K562 (cell line): Measurements from ENCODE around the gene NREP. TPM values are rescaled to one million over a fixed set of nuclear protein-coding genes. Genes with fewer than 3 reads are reported as not detected.

Source experiments
- ATAC-seq: fragments of 200-7000 bp; cut with Tn5 transposase; 3 replicates; pipeline ENCODE4 v1.9.1; 2020; ENCODE audit warnings: moderate library complexity
- BruUV-seq: library from RNA; stranded (reverse); fragments of 400-500 nt; replicated peaks from 2 replicates; lab custom pipeline; 2021; lab: Mats Ljungman, UMichigan
- CTCF ChIA-PET: fragments of 300-600 bp; formaldehyde crosslinking; extraction: SDS; loops from one replicate; lab custom pipeline; 2021; ENCODE audit warnings: low intra/inter-chr PET ratio; lab: Yijun Ruan, JAX
- POLR2A ChIA-PET: fragments of 300-600, 350-650 bp; sonication (Branson Sonifier 250); formaldehyde crosslinking; extraction: SDS; loops from one replicate; lab custom pipeline; 2021; ENCODE audit warnings: antibody characterized with exemption, inconsistent platforms; lab: Yijun Ruan, JAX
- DNase-seq, 4 experiments: peaks; one replicate each; pipeline versions ENCODE4 v3.0.0 to v3.0.0-alpha.2; 2011 to 2018; ENCODE audit warnings: low spot score in 3 of 4, mixed read lengths in 3 of 4; ENCODE audit errors: extremely low read depth in 1 of 4
- FAIRE-seq: peaks from 2 replicates; lab custom pipeline; 2011; peaks lifted over from hg19 to GRCh38; lab: Jason Lieb, UNC
- H2AFZ ChIP-seq: 2 replicates; pipeline ENCODE4 v1.6.0; 2011; ENCODE audit warnings: low read depth, low read length, control low read depth, inconsistent platforms
- H3K27ac ChIP-seq: fragments of 200-600 bp; 3 replicates; pipeline ENCODE4 v1.8.0; 2011; ENCODE audit warnings: low read depth, mild to moderate bottlenecking, control low read depth, inconsistent platforms, low read length, moderate library complexity, mixed read lengths; ENCODE audit errors: extremely low read depth
- H3K27me3 ChIP-seq, 2 experiments: fragments of 300-600 bp in 1 of 2; 2 replicates in 1 of 2; 3 replicates in 1 of 2; pipeline versions ENCODE4 v1.6.0 to v1.8.0; 2011; ENCODE audit warnings: inconsistent platforms in 2 of 2, low read length in 2 of 2, mild to moderate bottlenecking in 1 of 2, mixed read lengths in 1 of 2, moderate library complexity in 1 of 2; ENCODE audit not compliant: control insufficient read depth in 2 of 2, insufficient read depth in 2 of 2
- H3K36me3 ChIP-seq: fragments of 300-600 bp; 3 replicates; pipeline ENCODE4 v1.8.0; 2011; ENCODE audit warnings: mild to moderate bottlenecking, low read length, inconsistent platforms; ENCODE audit not compliant: control insufficient read depth, insufficient read depth
- H3K4me1 ChIP-seq, 2 experiments: fragments of 200-600 bp in 1 of 2; replicated peaks in 1 of 2; 2 replicates in 1 of 2; 3 replicates in 1 of 2; pipeline versions ENCODE4 v1.5.1 to v1.8.0; 2011; ENCODE audit warnings: inconsistent platforms in 2 of 2, low read length in 2 of 2, mild to moderate bottlenecking in 1 of 2, mixed read lengths in 1 of 2, moderate library complexity in 1 of 2; ENCODE audit not compliant: control insufficient read depth in 2 of 2, insufficient read depth in 2 of 2
- H3K4me2 ChIP-seq: 2 replicates; pipeline ENCODE4 v1.6.1; 2011; ENCODE audit warnings: low read length, control low read depth, inconsistent platforms, mixed read lengths; ENCODE audit not compliant: insufficient read depth
- H3K4me3 ChIP-seq: fragments of 200-600 bp; sonication (generic), shearing (Covaris generic); 2 replicates; pipeline ENCODE4 v1.5.1; 2016; ENCODE audit warnings: control low read depth, inconsistent platforms
- H3K79me2 ChIP-seq: fragments of 200-600 bp; 3 replicates; pipeline ENCODE4 v1.8.0; 2011; ENCODE audit warnings: low read length, inconsistent platforms; ENCODE audit not compliant: control insufficient read depth, insufficient read depth
- H3K9ac ChIP-seq, 2 experiments: 2 replicates each; pipeline versions ENCODE4 v1.6.0 to v1.6.1; 2011; ENCODE audit warnings: low read depth in 2 of 2, low read length in 2 of 2, control low read depth in 1 of 2, inconsistent platforms in 1 of 2, mild to moderate bottlenecking in 1 of 2, mixed read lengths in 1 of 2; ENCODE audit not compliant: insufficient read depth in 1 of 2
- H3K9me1 ChIP-seq: one replicate; pipeline ENCODE4 v1.6.0; 2011; ENCODE audit warnings: inconsistent platforms, mild to moderate bottlenecking, low read length, moderate library complexity; ENCODE audit not compliant: control insufficient read depth, insufficient read depth
- H3K9me3 ChIP-seq: replicated peaks from 2 replicates; pipeline ENCODE4 v1.5.1; 2011; ENCODE audit warnings: low read depth, low read length, inconsistent platforms; ENCODE audit not compliant: control insufficient read depth, insufficient read depth
- H4K20me1 ChIP-seq: replicated peaks from 2 replicates; pipeline ENCODE4 v1.6.1; 2011; ENCODE audit warnings: low read length, inconsistent platforms, mixed read lengths; ENCODE audit not compliant: control insufficient read depth, insufficient read depth
- COPS2 ChIP-seq: fragments of 450-650 bp; conservative IDR thresholded peaks from 2 replicates; pipeline ENCODE4 v1.6.1; 2016; ENCODE audit warnings: mild to moderate bottlenecking, moderate library complexity
- FOXA1 ChIP-seq: fragments of 450-650 bp; IDR thresholded peaks from 2 replicates; pipeline ENCODE4 v1.6.1; 2016; ENCODE audit warnings: mild to moderate bottlenecking, borderline replicate concordance
- FOXA3 ChIP-seq, 2 experiments: fragments of 450-650 bp in 1 of 2; sonication (generic) in 1 of 2; formaldehyde crosslinking; IDR thresholded peaks in 1 of 2; conservative IDR thresholded peaks in 1 of 2; 2 replicates each; pipeline versions ENCODE4 v1.4.0 to v1.8.0; 2020 to 2022; ENCODE audit warnings: mild to moderate bottlenecking in 2 of 2, missing genetic modification reagents in 1 of 2
- MIER1 ChIP-seq: fragments of 450-650 bp; IDR thresholded peaks from 2 replicates; pipeline ENCODE4 v1.6.1; 2016; ENCODE audit warnings: antibody characterized with exemption, mild to moderate bottlenecking, low read depth
- PRMT5 ChIP-seq: sonication (generic); formaldehyde crosslinking; IDR thresholded peaks from 2 replicates; pipeline ENCODE4 v1.5.0; 2020; ENCODE audit warnings: missing genetic modification reagents
- PTRF ChIP-seq: fragments of 450-650 bp; IDR thresholded peaks from 2 replicates; pipeline ENCODE4 v1.6.1; 2016; ENCODE audit warnings: mild to moderate bottlenecking, missing genetic modification characterization, missing compliant biosample characterization
- SMARCA4 ChIP-seq: fragments of 450-650 bp; IDR thresholded peaks from 2 replicates; pipeline ENCODE4 v1.6.1; 2016
- THRAP3 ChIP-seq: fragments of 450-650 bp; IDR thresholded peaks from 2 replicates; pipeline ENCODE4 v1.6.1; 2016; ENCODE audit warnings: mild to moderate bottlenecking, inconsistent platforms, borderline replicate concordance
- ZNF121 ChIP-seq: sonication (generic); formaldehyde crosslinking; conservative IDR thresholded peaks from 2 replicates; pipeline ENCODE4 v1.8.0; 2022; ENCODE audit warnings: missing genetic modification reagents
- ZNF589 ChIP-seq: fragments of 200-800 bp; sonication (Bioruptor generic); IDR thresholded peaks from 2 replicates; pipeline ENCODE4 v1.6.1; 2016; ENCODE audit warnings: low read depth, missing genetic modification characterization, missing compliant biosample characterization
- WGBS: fragments of 100-300 bp; shearing (Covaris generic); methylation state at CpG from one replicate; pipeline ENCODE4 v1.1.6; 2016; ENCODE audit warnings: low coverage, mixed read lengths; ENCODE audit not compliant: insufficient coverage; ENCODE audit errors: missing lambda C conversion rate; 5-methylcytosine and 5-hydroxymethylcytosine counted together
- in situ Hi-C: fragments of 300-500 bp; cut with MboI; formaldehyde crosslinking; loops from 4 replicates; pipeline ENCODE4 v1.15.0; 2018; ENCODE audit warnings: inconsistent platforms, mixed read lengths
- intact Hi-C: fragments of 100-400 bp; cut with micrococcal nuclease; formaldehyde crosslinking; loops from 2 replicates; pipeline ENCODE4 v1.14.2; 2022
- polyA plus RNA-seq, 8 experiments: library from polyadenylated mRNA; depleted of rRNA in 4 of 8; stranded (reverse) in 5 of 8; unstranded in 3 of 8; fragments of >200 nt; fragmentation: Nextera tagmentation in 2 of 8; fragmentation: Illumina TruSeq in 1 of 8; extraction: Ambion mirVana in 2 of 8; extraction: Trizol in 1 of 8; gene quantifications; 2 replicates each; pipeline versions ENCODE4 v1.2.1 to v1.2.3, GENCODE V29; 2011 to 2014; ENCODE audit warnings: inconsistent platforms in 1 of 8, missing spikeins in 1 of 8
- total RNA-seq, 7 experiments: library from RNA; depleted of rRNA in 6 of 7; stranded (reverse); fragments of >200 nt in 6 of 7; fragmentation: Illumina TruSeq in 2 of 7; extraction: Trizol in 2 of 7; gene quantifications; 2 replicates each; pipeline versions ENCODE4 v1.2.1 to v1.2.3, GENCODE V29; 2011 to 2021; ENCODE audit warnings: low replicate concordance in 1 of 7
- TF ChIP-seq, protein P1 (sequence below): fragments of 450-650 bp; IDR thresholded peaks from 2 replicates; pipeline ENCODE4 v1.6.1; 2016; ENCODE audit warnings: borderline replicate concordance

Gene NREP
- total and polyA plus RNA-seq, 9 of the 15 experiments (the other 6 are each of a cell fraction or from before 2014, with no cell fraction given): 0.08 to 0.58 (median 0.23) TPM; not detected in 1

- H3K79me2 ChIP-seq: no peaks in the 10 kb centered on the region
- no peak overlapping the region for H3K4me2 ChIP-seq
- no peak overlapping the region for H2AFZ ChIP-seq
- ATAC-seq (no peak), FAIRE-seq (no peak), DNase-seq (no peak)
- peaks cover 0 to 5% of the 10 kb centered on the region in 2 experiments; a peak in 1 of 5 replicates for H3K27me3 ChIP-seq
- ChIA-PET CTCF (no interaction called here), POLR2A (interaction anchor here (1.0 kb wide), 1 partner anchor 9 kb away, joined by 3 read pairs; no protein-coding TSS in a partner anchor)
- H3K9me3 ChIP-seq: no peaks in the 10 kb centered on the region
- no peaks in the 10 kb centered on the region for H3K9me1 ChIP-seq
- no TSS peak for BruUV-seq
- intact Hi-C loops: no loop called here
- no peak for TF ChIP-seq COPS2
- no peak for TF ChIP-seq SMARCA4
- no peak for TF ChIP-seq ZNF589 (CRISPR knock-in tag)
- TF ChIP-seq FOXA3 (CRISPR knock-in tag; conservative IDR thresholded peaks at IDR 0.05 in 1 of 2, IDR thresholded peaks at IDR 0.05 in 1 of 2): no peak
- TF ChIP-seq PRMT5: no peak
- TF ChIP-seq PTRF (tag): no peak
- TF ChIP-seq, protein P1, sequence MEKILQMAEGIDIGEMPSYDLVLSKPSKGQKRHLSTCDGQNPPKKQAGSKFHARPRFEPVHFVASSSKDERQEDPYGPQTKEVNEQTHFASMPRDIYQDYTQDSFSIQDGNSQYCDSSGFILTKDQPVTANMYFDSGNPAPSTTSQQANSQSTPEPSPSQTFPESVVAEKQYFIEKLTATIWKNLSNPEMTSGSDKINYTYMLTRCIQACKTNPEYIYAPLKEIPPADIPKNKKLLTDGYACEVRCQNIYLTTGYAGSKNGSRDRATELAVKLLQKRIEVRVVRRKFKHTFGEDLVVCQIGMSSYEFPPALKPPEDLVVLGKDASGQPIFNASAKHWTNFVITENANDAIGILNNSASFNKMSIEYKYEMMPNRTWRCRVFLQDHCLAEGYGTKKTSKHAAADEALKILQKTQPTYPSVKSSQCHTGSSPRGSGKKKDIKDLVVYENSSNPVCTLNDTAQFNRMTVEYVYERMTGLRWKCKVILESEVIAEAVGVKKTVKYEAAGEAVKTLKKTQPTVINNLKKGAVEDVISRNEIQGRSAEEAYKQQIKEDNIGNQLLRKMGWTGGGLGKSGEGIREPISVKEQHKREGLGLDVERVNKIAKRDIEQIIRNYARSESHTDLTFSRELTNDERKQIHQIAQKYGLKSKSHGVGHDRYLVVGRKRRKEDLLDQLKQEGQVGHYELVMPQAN: no peak
- TF ChIP-seq THRAP3: no peak
- TF ChIP-seq ZNF121 (CRISPR knock-in tag): no peak
- no peak for TF ChIP-seq MIER1
- TF ChIP-seq FOXA1: no peak
- no peak overlapping the region for H3K27ac ChIP-seq
- 0% methylated on average over 3 of the region's 3 CpGs for WGBS
- no peak overlapping the region for H3K9ac ChIP-seq
- peaks cover 0 to 10% of the 10 kb centered on the region in 2 experiments; a peak in 2 of 5 replicates for H3K4me1 ChIP-seq
- in situ Hi-C loops: no loop called here
- H4K20me1 ChIP-seq: no peaks in the 10 kb centered on the region
- no peak overlapping the region for H3K4me3 ChIP-seq
- H3K36me3 ChIP-seq: no peaks in the 10 kb centered on the region
Measured at GRCh38 chr5:111753884-111754589, 3.0 kb downstream of the NREP start.
